LNCAP (cell line): Measurements from ENCODE around the gene MAPK8.

Experiments
- TF ChIP-seq, protein P1 (sequence below): fragments of 450-650 bp; IDR thresholded peaks from 2 replicates; pipeline ENCODE4 v1.5.1; 2017; ENCODE audit warnings: mild to moderate bottlenecking

MAPK8 gene

DNA sequence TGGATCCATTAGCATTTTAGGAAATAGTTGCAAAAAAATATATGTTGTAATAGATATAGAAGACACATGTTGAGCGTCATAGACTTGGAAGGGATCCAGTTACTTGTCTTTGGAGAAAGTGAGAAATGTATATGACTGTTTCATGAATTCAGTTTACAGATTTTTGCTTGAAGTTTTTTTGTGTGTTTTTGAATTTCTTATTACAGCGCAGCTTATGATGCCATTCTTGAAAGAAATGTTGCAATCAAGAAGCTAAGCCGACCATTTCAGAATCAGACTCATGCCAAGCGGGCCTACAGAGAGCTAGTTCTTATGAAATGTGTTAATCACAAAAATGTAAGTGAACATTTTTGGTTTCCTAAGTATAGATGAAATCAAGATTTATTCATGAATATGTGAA is 98.2 kb downstream of the MAPK8 start:
- TF ChIP-seq, protein P1, sequence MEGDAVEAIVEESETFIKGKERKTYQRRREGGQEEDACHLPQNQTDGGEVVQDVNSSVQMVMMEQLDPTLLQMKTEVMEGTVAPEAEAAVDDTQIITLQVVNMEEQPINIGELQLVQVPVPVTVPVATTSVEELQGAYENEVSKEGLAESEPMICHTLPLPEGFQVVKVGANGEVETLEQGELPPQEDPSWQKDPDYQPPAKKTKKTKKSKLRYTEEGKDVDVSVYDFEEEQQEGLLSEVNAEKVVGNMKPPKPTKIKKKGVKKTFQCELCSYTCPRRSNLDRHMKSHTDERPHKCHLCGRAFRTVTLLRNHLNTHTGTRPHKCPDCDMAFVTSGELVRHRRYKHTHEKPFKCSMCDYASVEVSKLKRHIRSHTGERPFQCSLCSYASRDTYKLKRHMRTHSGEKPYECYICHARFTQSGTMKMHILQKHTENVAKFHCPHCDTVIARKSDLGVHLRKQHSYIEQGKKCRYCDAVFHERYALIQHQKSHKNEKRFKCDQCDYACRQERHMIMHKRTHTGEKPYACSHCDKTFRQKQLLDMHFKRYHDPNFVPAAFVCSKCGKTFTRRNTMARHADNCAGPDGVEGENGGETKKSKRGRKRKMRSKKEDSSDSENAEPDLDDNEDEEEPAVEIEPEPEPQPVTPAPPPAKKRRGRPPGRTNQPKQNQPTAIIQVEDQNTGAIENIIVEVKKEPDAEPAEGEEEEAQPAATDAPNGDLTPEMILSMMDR, result no peak

DNA sequence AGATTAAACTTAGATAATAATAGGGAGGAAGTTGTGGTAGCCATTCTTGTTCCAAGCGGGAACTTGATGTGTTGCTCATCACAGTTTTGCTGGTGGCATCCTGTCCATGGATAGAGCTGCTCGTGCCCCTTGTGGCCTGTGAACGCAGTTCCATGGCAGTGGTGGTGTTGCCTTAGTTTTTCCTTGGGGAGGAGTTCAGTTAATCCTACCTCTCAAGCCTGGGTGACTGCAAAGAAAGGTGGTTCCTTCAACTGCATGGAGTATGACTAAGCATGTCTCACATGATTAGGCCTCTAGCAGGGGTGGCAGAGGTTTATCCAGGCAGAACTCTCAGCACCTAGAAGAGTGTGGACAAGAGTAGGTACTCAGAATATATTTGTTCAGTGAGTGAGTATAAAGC is 99.7 kb downstream of the MAPK8 start:
- TF ChIP-seq, protein P1, result no peak

GRCh38 chr10:48406658-48407057 is 100.2 kb downstream of the MAPK8 start:
- TF ChIP-seq, protein P1, result no peak

DNA sequence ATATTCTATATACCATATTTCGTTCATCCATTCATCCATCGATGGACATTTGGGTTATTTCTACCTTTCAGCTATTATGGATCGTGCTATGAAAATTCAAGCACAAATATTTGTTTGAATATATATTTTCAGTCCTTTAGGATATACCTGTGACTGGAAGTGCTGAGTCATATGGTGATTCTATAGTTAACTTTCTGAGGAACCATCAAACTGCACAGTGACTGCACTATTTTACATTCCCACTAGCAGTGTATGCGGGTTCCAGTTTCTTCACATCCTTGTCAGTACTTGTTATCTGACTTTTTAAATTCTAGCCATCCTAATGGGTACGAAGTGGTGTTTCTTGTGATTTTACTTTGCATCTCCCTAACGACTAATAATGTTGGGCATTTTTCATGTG is 104.0 kb downstream of the MAPK8 start:
- TF ChIP-seq, protein P1, result no peak

DNA sequence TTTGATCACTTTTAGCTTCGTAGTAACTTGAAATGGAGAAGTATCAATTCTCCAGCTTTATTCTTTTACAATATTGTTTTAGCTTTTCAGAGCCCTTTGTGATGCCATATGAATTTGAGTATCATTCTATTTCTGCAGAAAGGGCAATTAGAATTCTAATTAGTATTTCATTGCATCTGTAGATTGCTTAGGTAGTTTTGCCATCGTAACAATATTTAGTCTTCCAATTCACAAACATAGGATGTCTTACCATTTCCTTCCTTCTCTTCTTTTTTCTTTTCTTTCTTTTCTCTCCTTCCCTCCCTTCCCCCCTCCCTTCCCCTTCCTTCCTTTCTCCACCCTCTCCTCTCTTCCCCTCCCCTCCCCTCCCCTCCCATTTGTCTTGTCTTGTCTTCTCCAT is 105.0 kb downstream of the MAPK8 start:
- TF ChIP-seq, protein P1, result no peak

DNA sequence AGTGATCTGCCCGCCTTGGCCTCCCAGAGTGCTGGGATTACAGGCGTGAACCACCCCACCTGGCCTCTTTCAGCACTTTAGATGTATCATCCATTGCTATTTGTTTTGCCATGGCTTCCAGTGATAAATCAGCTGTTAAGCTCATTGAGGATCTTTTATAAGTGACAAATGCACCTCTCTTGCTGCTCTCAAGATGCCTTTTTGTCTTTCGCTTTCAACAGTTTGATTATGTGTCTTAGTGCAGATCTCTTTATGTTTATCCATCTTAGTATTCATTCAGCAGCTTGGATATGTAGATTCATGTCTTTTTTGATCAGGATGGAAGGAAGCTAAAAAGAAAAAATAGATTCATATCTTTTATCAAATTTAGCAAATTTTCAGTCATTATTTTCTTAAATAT is 105.6 kb downstream of the MAPK8 start:
- TF ChIP-seq, protein P1, result no peak

DNA sequence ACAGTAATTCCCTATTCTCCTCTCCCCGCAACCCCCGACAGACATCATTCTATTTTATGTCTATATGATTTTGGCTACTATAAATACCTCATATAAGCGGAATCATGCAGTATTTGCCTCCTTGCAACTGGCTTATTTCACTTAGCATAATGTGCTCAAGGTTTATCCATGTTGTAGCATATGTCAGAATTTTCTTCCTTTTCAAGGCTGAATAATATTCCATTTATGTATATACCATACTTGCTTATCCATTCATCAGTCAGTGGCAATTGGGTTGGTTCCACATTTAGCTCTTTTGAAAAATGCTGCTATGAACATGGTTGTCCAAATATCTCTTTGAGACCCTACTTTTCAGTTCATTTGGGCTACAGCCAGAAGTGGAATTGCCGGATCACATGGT is 106.5 kb downstream of the MAPK8 start:
- TF ChIP-seq, protein P1, result no peak

DNA sequence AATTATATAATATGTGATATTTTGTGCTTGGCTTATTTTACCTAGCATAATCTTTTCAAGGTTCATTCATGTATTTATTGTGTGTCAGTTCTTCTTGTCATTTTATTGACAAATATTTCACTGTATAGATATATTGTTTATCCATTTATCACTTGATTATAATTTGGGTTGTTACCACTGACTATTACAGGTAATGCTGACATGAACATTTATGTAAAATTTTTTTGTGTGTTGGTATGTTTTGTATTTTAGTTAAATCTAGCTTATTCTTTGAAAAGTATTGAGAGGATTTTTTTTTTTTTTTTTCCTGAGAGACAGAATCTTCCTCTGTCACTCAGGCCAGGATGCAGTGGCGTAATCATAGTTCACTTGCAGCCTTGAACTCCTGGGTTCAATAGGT is 107.7 kb downstream of the MAPK8 start:
- TF ChIP-seq, protein P1, result no peak
